Thoracic aorta (tissue), 2 donors: ENCODE data around the gene MYO5B. TPM values are rescaled to one million over a fixed set of nuclear protein-coding genes. Genes with fewer than 3 reads are reported as not detected.

ENCODE experiments used
- ATAC-seq: fragments of 150-250 bp; one replicate; pipeline ENCODE4 v1.8.0; 2017; ENCODE audit warnings: low read depth; ENCODE audit not compliant: insufficient number of reproducible peaks, low FRiP score
- DNase-seq: peaks from one replicate; pipeline ENCODE4 v3.0.0-alpha.2; 2020; ENCODE audit warnings: low spot score
- H3K27ac ChIP-seq, 2 donors: fragments of 200-600 bp; sonication (generic); 1 replicate in 1 of 2; 2 replicates in 1 of 2; pipeline ENCODE4 v1.5.1; 2016; ENCODE audit warnings: mild to moderate bottlenecking in 2 of 2, moderate library complexity in 2 of 2
- H3K27me3 ChIP-seq: fragments of 200-600 bp; sonication (generic); replicated peaks from 2 replicates; pipeline ENCODE4 v1.6.0; 2016; ENCODE audit warnings: mild to moderate bottlenecking; ENCODE audit not compliant: insufficient read depth
- H3K36me3 ChIP-seq: fragments of 200-600 bp; sonication (generic); one replicate; pipeline ENCODE4 v1.5.1; 2016
- H3K4me1 ChIP-seq, 2 donors: fragments of 200-600 bp; sonication (generic); 1 replicate in 1 of 2; 2 replicates in 1 of 2; pipeline versions ENCODE4 v1.5.1 to v1.6.0; 2016; ENCODE audit warnings: low read depth in 2 of 2, mild to moderate bottlenecking in 1 of 2; ENCODE audit not compliant: control insufficient read depth in 1 of 2
- H3K4me3 ChIP-seq: fragments of 200-600 bp; sonication (generic); 2 replicates; pipeline ENCODE4 v1.5.1; 2016; ENCODE audit warnings: mild to moderate bottlenecking
- H3K9me3 ChIP-seq: fragments of 200-600 bp; sonication (generic); 2 replicates; pipeline ENCODE4 v1.5.1; 2016
- CTCF ChIP-seq: fragments of 200-600 bp; sonication (generic); IDR thresholded peaks from one replicate; pipeline ENCODE4 v1.5.1; 2019; ENCODE audit warnings: antibody characterized with exemption
- total RNA-seq, 2 donors: library from RNA; depleted of rRNA; stranded (reverse); fragments of >200 nt; gene quantifications; one replicate each; pipeline versions ENCODE4 v1.1.0 to v1.2.3, GENCODE V29; 2016

Gene MYO5B
- total RNA-seq, 2 donors from 2014 or later, result 8.3 to 13.5 TPM

- TF ChIP-seq CTCF, result no peak
- no peaks in the 10 kb centered on the region for H3K36me3 ChIP-seq
- ATAC-seq, result no peak
Observed at GRCh38 chr18:50128506-50129271, 66.3 kb downstream of the MYO5B start.

DNA sequence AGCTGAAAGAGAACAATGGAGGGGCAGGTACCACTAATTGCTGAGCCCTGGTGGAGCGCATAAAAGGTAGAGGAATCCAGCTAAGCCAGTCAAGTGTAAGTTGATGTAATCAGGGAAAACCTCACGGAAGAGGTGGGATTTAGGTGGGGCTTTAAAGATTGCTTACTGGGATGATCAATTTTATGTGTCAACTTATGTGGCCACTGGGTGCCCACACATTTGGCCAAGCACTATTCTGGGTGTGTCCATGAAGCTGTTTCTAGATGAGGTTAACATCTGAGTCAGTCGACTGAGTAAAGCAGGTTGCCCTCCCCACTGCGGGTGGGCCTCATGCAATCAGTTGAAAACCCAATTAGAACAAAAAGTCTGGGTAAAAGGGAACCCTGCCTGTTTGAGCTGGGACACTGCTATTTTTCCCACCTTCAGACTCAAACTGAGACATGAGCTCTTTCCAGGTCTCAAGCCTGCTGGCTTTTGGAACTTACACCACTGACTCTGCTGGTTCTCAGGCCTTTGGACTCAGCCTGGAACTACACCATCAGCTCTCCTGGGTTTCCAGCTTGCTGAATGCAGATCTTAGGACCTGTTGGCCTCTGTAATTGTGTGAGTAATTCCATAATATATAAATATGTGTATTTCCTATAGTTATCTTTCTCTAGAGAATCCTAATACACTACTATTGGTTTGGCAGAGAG lies 67.3 kb downstream of the MYO5B start:
- TF ChIP-seq CTCF, result no peak
- Histone ChIP-seq H3K27ac (no peak overlapping the region), H3K27me3 (no peaks in the 10 kb centered on the region), H3K4me1 (no peaks in the 10 kb centered on the region), H3K36me3 (no peaks in the 10 kb centered on the region), H3K9me3 (no peaks in the 10 kb centered on the region), H3K4me3 (no peak overlapping the region)
- DNase-seq (no peak), ATAC-seq (no peak)

More at GRCh38 chr18:50128506-50129271, 66.3 kb downstream of the MYO5B start:
- Histone ChIP-seq H3K27ac (no peak overlapping the region), H3K4me1 (no peaks in the 10 kb centered on the region), H3K27me3 (no peaks in the 10 kb centered on the region), H3K4me3 (no peak overlapping the region), H3K9me3 (no peaks in the 10 kb centered on the region)
- no peak for DNase-seq

DNA sequence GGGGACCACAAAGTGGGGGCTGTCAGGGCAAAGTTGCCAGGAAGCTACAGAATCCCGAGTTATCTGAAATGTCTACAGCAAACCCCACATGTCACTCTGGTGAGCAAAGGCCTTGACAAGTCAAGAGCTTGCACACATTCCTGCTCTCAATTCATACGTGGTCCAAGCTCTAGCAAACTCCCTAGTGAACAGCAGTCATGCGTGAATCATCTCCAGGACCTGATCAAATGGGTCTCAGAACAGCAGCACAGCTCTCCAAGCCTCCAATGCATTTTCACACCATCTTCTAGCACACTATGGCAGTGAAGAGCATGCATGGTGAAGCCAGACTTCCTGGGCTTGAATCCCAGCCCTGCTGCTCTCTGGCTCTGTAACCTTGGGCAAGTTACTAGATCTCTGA lies 68.5 kb downstream of the MYO5B start:
- DNase-seq, result no peak
- H3K27ac ChIP-seq, result no peak overlapping the region
- TF ChIP-seq CTCF, result no peak
- ATAC-seq, result no peak
- H3K36me3 ChIP-seq, result no peaks in the 10 kb centered on the region
- H3K27me3 ChIP-seq, result no peaks in the 10 kb centered on the region
- H3K4me1 ChIP-seq, result no peaks in the 10 kb centered on the region
- H3K4me3 ChIP-seq, result no peak overlapping the region
- H3K9me3 ChIP-seq, result no peaks in the 10 kb centered on the region

DNA sequence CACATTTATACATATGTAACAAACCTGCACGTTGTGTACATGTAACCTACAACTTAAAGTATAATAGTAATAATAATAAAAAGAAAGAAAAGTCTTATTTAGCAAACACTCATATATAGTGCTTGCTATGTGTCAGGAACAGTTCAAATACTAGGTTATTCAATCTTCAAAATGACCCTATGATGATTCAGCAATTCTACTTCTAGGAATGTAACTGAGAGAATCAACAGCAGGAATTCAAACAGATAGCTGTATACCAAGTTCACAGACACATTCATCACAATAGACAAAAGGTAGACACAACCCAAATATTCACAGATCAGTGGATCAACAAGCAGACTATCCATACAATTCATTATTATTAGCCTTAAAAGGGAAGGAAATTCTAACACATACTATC lies 69.5 kb downstream of the MYO5B start:
- H3K27me3 ChIP-seq, result no peaks in the 10 kb centered on the region
- H3K9me3 ChIP-seq, result no peaks in the 10 kb centered on the region
- no peak for ATAC-seq
- H3K4me3 ChIP-seq, result no peak overlapping the region
- no peak for DNase-seq
- no peak for TF ChIP-seq CTCF
- H3K36me3 ChIP-seq, result no peaks in the 10 kb centered on the region
- no peaks in the 10 kb centered on the region for H3K4me1 ChIP-seq
- no peak overlapping the region for H3K27ac ChIP-seq

DNA sequence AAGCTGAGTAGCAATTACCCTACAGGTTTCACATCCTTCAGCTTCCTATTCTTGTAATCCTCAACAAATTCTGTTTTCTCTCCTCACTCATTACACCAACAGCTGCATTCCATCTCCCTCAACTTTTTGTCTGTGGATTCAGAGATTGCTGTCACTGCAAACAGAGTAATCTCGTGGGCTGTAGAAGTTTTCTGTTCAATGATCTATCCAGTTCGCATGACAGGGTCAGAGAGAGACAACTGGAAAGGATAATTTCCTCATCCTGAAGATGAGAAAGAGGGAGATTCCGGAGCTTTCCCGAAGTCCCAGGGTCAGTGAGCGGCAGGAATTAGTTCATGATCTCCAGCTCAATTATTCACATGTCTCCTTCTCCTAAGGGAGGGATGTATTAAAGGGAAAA lies 75.7 kb downstream of the MYO5B start:
- H3K9me3 ChIP-seq, result no peaks in the 10 kb centered on the region
- no peak for DNase-seq
- no peak for ATAC-seq
- H3K36me3 ChIP-seq, result no peaks in the 10 kb centered on the region
- no peak overlapping the region for H3K27ac ChIP-seq
- no peaks in the 10 kb centered on the region for H3K27me3 ChIP-seq
- no peak overlapping the region for H3K4me3 ChIP-seq
- H3K4me1 ChIP-seq, result peaks cover 0 to 14% of the 10 kb centered on the region in 2 donors
- no peak for TF ChIP-seq CTCF
